Right lobe of liver (tissue), 4 donors: ENCODE data around the gene ATPAF2.
A peak's percentile ranks its signal among the peaks of the same experiment; 100 is the strongest.

Experiments
- CTCF ChIP-seq, 4 donors: fragments of 200-600 bp in 3 of 4; fragments of 450-650 bp in 1 of 4; IDR thresholded peaks; one replicate each; pipeline versions ENCODE4 v1.5.1 to v1.8.0; 2016 to 2022; ENCODE audit warnings: antibody characterized with exemption in 4 of 4, mild to moderate bottlenecking in 2 of 4
- POLR2A ChIP-seq: fragments of 450-650 bp; IDR thresholded peaks from one replicate; pipeline ENCODE4 v1.6.1; 2017; ENCODE audit warnings: antibody characterized with exemption, mild to moderate bottlenecking
- donor health status: DM: no; HTN: no; CAD: no.
- donor health status: DM: no; HTN: no; CAD: no.
- donor health status: DM: no; HTN: yes; CAD: no.

GRCh38 chr17:17985555-17985954 lies 53.4 kb downstream of the ATPAF2 start:
- peak in 3 of 4 donors; percentile 10 to 37 (median 19) for TF ChIP-seq CTCF (IDR thresholded peaks at IDR 0.05)
- TF ChIP-seq POLR2A: no peak
